Spleen (tissue), 13 donors: Measurements from ENCODE around the gene RNLS. TPM values are rescaled to one million over a fixed set of nuclear protein-coding genes. Genes with fewer than 3 reads are reported as not detected.

ENCODE experiments used
- DNase-seq: peaks from one replicate; pipeline ENCODE4 v3.0.0-alpha.2; 2020
- H3K27ac ChIP-seq, 8 donors: fragments of 200-600 bp; sonication (generic) in 7 of 8; 1 replicate in 4 of 8; 2 replicates in 4 of 8; pipeline versions ENCODE4 v1.5.0 to v1.8.0; 2016 to 2021; ENCODE audit warnings: inconsistent platforms in 4 of 8, mild to moderate bottlenecking in 4 of 8, moderate library complexity in 1 of 8
- H3K27me3 ChIP-seq, 7 donors: fragments of 200-600 bp; sonication (generic) in 6 of 7; replicated peaks in 1 of 7; 1 replicate in 4 of 7; 2 replicates in 3 of 7; pipeline versions ENCODE4 v1.5.0 to v1.8.0; 2016 to 2021; ENCODE audit warnings: inconsistent platforms in 3 of 7, mild to moderate bottlenecking in 1 of 7
- H3K36me3 ChIP-seq, 6 donors: fragments of 200-600 bp; sonication (generic) in 5 of 6; 1 replicate in 4 of 6; 2 replicates in 2 of 6; pipeline versions ENCODE4 v1.5.0 to v1.8.0; 2016 to 2021; ENCODE audit warnings: inconsistent platforms in 2 of 6
- H3K4me1 ChIP-seq, 6 donors: fragments of 200-600 bp; sonication (generic) in 5 of 6; 1 replicate in 3 of 6; 2 replicates in 3 of 6; pipeline versions ENCODE4 v1.5.0 to v1.8.0; 2016 to 2021; ENCODE audit warnings: inconsistent platforms in 3 of 6
- H3K4me3 ChIP-seq, 8 donors: fragments of 200-600 bp; sonication (generic) in 7 of 8; 1 replicate in 4 of 8; 2 replicates in 4 of 8; pipeline versions ENCODE4 v1.5.0 to v1.8.0; 2016 to 2021; ENCODE audit warnings: inconsistent platforms in 4 of 8, mild to moderate bottlenecking in 4 of 8, moderate library complexity in 2 of 8
- H3K9me3 ChIP-seq, 8 donors: fragments of 200-600 bp; sonication (generic) in 7 of 8; 1 replicate in 4 of 8; 2 replicates in 4 of 8; pipeline versions ENCODE4 v1.5.0 to v1.8.0; 2016 to 2021; ENCODE audit warnings: inconsistent platforms in 4 of 8
- POLR2A ChIP-seq, 3 donors: fragments of 450-650 bp; IDR thresholded peaks; one replicate each; pipeline ENCODE4 v1.5.1; 2017; ENCODE audit warnings: antibody characterized with exemption in 3 of 3, mild to moderate bottlenecking in 1 of 3
- POLR2AphosphoS5 ChIP-seq, 3 donors: sonication (generic); formaldehyde crosslinking; IDR thresholded peaks; one replicate each; pipeline ENCODE4 v1.5.1; 2017; ENCODE audit warnings: antibody characterized with exemption in 3 of 3
- WGBS, 5 donors: extraction: QIAGEN DNeasy Blood & Tissue Kit in 3 of 5; methylation state at CpG; one replicate each; pipeline versions ENCODE4 v1.1.5 to v1.1.7; 2013 to 2018; 5-methylcytosine and 5-hydroxymethylcytosine counted together
- intact Hi-C: fragments of 100-400 bp; cut with DNase I; formaldehyde crosslinking; loops from one replicate; pipeline ENCODE4 v1.15.0; 2023; ENCODE audit warnings: low total_unique reads
- long read RNA-seq, 2 donors: transcript quantifications; one replicate each; lab custom pipeline, GENCODE V29; 2026
- polyA plus RNA-seq, 3 donors: library from polyadenylated mRNA; stranded (reverse); fragments of 200-250 nt; gene quantifications; one replicate each; pipeline ENCODE4 v1.2.1, GENCODE V29; 2013
- total RNA-seq, 7 donors: library from RNA; depleted of rRNA in 3 of 7; stranded (reverse); fragments of >200 nt in 3 of 7; fragmentation: NEBNext Ultra II Directional in 4 of 7; extraction: Animal tissue kit (Norgen Biotek cat#: 25700) in 4 of 7; gene quantifications; one replicate each; pipeline versions ENCODE4 v1.1.0 to v1.2.1, GENCODE V29; 2016 to 2021
- TF ChIP-seq, protein P1 (sequence below), 11 experiments: fragments of 200-600 bp in 7 of 11; fragments of 450-650 bp in 4 of 11; sonication (generic) in 4 of 11; IDR thresholded peaks in 8 of 11; conservative IDR thresholded peaks in 3 of 11; 1 replicate in 7 of 11; 2 replicates in 4 of 11; pipeline versions ENCODE4 v1.4.0 to v1.8.0; 2016 to 2021; ENCODE audit warnings: antibody characterized with exemption in 11 of 11, inconsistent platforms in 4 of 11, mild to moderate bottlenecking in 1 of 11
- donor health status: healthy with polysubstance abuse.
- donor health status: DM: no; HTN: no; CAD: no; lungs with moderate emphysema.
- donor health status: DM: no; HTN: no; CAD: no.
- donor health status: Bipolar disorder and iron deficiency.
- donor health status: healthy.
- donor health status: DM: no; HTN: no; CAD: no.
- donor health status: DM: yes; HTN: yes; CAD: no.

RNLS gene
- 10 to 100 TPM in 5 of 7 donors, 1 to 10 TPM in 2; 5.3 to 28.8 (median 10.9) TPM for total RNA-seq
- 1 to 10 TPM; 4.5 to 5.1 (median 5.1) TPM for polyA plus RNA-seq
- long read RNA-seq, donor 1: 0 reads
- long read RNA-seq, donor 2: 0 reads

DNA sequence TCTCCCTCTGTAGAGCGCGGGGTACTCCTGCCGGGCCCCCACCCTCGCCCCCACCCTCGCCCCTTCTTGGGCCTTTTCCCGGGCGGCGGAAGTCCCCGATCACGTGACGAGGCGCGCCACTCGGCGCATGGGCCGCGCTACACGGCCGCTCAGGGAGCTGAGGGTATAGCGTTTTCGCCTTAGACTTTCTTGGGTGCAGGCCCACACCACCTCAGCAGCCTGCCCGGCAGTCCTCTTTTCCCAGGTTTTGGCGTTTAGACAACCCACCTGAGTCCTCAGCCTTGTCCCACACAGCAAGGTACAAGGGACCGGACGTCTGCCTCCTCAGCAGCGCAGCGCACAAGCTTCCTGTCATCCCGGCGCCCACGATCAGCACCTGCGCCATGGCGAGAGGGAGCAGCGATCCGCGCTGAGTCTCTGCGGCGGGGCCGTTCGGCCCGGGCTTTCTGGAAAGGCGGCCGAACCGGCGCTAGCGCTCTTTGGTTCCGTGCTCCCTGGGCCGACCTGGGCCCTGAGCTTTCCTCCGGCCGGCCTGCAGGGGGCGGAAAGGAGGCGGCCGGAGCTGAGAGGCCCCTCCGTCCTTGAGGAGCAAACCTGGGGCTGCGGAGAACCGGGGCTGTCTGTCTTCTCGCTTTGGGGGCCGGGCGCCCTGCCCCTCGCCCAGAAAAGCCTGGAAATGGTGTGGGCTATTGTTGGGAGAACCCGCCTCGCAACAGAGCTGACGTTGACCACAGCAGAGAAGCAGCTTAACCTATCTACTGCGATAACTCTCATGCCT lies at the start of gene RNLS:
RNLS (minus strand) TSS at position 513 of the 778 bp plus-strand sequence.
- intact Hi-C loops: no loop called here
- Histone ChIP-seq H3K27me3 (no peaks in the 10 kb centered on the region), H3K4me1 (peaks cover 5 to 18% (median 14%) of the 10 kb centered on the region in 6 donors), H3K4me3 (peak within 1 kb of the TSS; percentile 58 to 83 (median 60)), H3K27ac (peak within 1 kb of the TSS; percentile 87 to 96 (median 92)), H3K9me3 (no peaks in the 10 kb centered on the region), H3K36me3 (no peaks in the 10 kb centered on the region)
- TF ChIP-seq POLR2A (IDR thresholded peaks at IDR 0.05): no peak
- TF ChIP-seq POLR2AphosphoS5 (IDR thresholded peaks at IDR 0.05): peak; percentile 84 to 90 (median 89)
- TF ChIP-seq, protein P1, sequence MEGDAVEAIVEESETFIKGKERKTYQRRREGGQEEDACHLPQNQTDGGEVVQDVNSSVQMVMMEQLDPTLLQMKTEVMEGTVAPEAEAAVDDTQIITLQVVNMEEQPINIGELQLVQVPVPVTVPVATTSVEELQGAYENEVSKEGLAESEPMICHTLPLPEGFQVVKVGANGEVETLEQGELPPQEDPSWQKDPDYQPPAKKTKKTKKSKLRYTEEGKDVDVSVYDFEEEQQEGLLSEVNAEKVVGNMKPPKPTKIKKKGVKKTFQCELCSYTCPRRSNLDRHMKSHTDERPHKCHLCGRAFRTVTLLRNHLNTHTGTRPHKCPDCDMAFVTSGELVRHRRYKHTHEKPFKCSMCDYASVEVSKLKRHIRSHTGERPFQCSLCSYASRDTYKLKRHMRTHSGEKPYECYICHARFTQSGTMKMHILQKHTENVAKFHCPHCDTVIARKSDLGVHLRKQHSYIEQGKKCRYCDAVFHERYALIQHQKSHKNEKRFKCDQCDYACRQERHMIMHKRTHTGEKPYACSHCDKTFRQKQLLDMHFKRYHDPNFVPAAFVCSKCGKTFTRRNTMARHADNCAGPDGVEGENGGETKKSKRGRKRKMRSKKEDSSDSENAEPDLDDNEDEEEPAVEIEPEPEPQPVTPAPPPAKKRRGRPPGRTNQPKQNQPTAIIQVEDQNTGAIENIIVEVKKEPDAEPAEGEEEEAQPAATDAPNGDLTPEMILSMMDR (IDR thresholded peaks at IDR 0.05 in 8 of 11, conservative IDR thresholded peaks at IDR 0.05 in 3 of 11): peak in 10 of 11 experiments; percentile 45 to 92 (median 82)
- WGBS, 5 donors: 2 to 9% (median 4%) methylated on average over 30 to 63 of the region's 63 CpGs
- peak; percentile 93 for DNase-seq

- no peak overlapping the region for H3K4me3 ChIP-seq
- no peaks in the 10 kb centered on the region for H3K27me3 ChIP-seq
- no peaks in the 10 kb centered on the region for H3K4me1 ChIP-seq
- no peak for DNase-seq
- H3K27ac ChIP-seq: no peak overlapping the region
- peaks cover 0 to 18% (median 2%) of the 10 kb centered on the region in 8 donors for H3K9me3 ChIP-seq
- no peak for TF ChIP-seq POLR2AphosphoS5 (IDR thresholded peaks at IDR 0.05)
- TF ChIP-seq POLR2A (IDR thresholded peaks at IDR 0.05): no peak
- TF ChIP-seq, protein P1 (IDR thresholded peaks at IDR 0.05 in 8 of 11, conservative IDR thresholded peaks at IDR 0.05 in 3 of 11): no peak
- intact Hi-C loops: no loop called here
- H3K36me3 ChIP-seq: no peaks in the 10 kb centered on the region
Observed at GRCh38 chr10:88624840-88625239, 41.7 kb upstream of the RNLS start.

GRCh38 chr10:88623835-88624234 lies 40.7 kb upstream of the RNLS start:
- Histone ChIP-seq H3K4me3 (no peak overlapping the region), H3K27me3 (no peaks in the 10 kb centered on the region), H3K36me3 (no peaks in the 10 kb centered on the region), H3K9me3 (peaks cover 0 to 15% (median 0%) of the 10 kb centered on the region in 8 donors), H3K27ac (no peak overlapping the region), H3K4me1 (no peaks in the 10 kb centered on the region)
- TF ChIP-seq POLR2AphosphoS5 (IDR thresholded peaks at IDR 0.05) (no peak), POLR2A (IDR thresholded peaks at IDR 0.05) (no peak)
- TF ChIP-seq, protein P1 (IDR thresholded peaks at IDR 0.05 in 8 of 11, conservative IDR thresholded peaks at IDR 0.05 in 3 of 11): no peak
- no peak for DNase-seq
- intact Hi-C loops: no loop called here
- WGBS, 5 donors: 69 to 94% (median 91%) methylated on average over 2 of the region's 2 CpGs

GRCh38 chr10:88620441-88620840 lies 37.3 kb upstream of the RNLS start:
- H3K27ac ChIP-seq: no peak overlapping the region
- WGBS, 5 donors: 84 to 92% (median 88%) methylated on average over 1 of the region's 1 CpG
- no peaks in the 10 kb centered on the region for H3K27me3 ChIP-seq
- no peaks in the 10 kb centered on the region for H3K36me3 ChIP-seq
- H3K9me3 ChIP-seq: peaks cover 0 to 5% (median under 1%) of the 10 kb centered on the region in 8 donors
- no peak overlapping the region for H3K4me3 ChIP-seq
- no peak for DNase-seq
- TF ChIP-seq POLR2AphosphoS5 (IDR thresholded peaks at IDR 0.05): no peak
- no peak for TF ChIP-seq POLR2A (IDR thresholded peaks at IDR 0.05)
- TF ChIP-seq, protein P1 (IDR thresholded peaks at IDR 0.05 in 8 of 11, conservative IDR thresholded peaks at IDR 0.05 in 3 of 11): no peak
- intact Hi-C loops: no loop called here
- H3K4me1 ChIP-seq: no peaks in the 10 kb centered on the region
